HG02981 (cell line): ENCODE results near the gene RAPGEF6.
"Not testable (repeated sequence)": the region's sequence is repeated elsewhere in the genome, so short reads cannot be mapped to it uniquely, and the experiment has no call there.

ENCODE experiments used
- ATAC-seq: cut with Tn5 transposase; IDR thresholded peaks from one replicate; pipeline ENCODE4 v1.9.1; 2021; ENCODE audit warnings: mild to moderate bottlenecking, moderate library complexity; ENCODE audit not compliant: unreplicated experiment

The RAPGEF6 gene

GRCh38 chr5:131459216-131459615 lies 175.8 kb downstream of the RAPGEF6 start:
- no peak for ATAC-seq

GRCh38 chr5:131457193-131457592 lies 177.8 kb downstream of the RAPGEF6 start:
- no peak for ATAC-seq

GRCh38 chr5:131450941-131451340 lies 184.1 kb downstream of the RAPGEF6 start:
- ATAC-seq = no peak

- ATAC-seq = no peak
These were observed 193.8 kb downstream of the RAPGEF6 start for GRCh38 chr5:131441184-131441583.

- no peak for ATAC-seq
These were observed 198.9 kb downstream of the RAPGEF6 start for GRCh38 chr5:131436081-131436480.

- no peak for ATAC-seq
These were observed 201.9 kb downstream of the RAPGEF6 start for GRCh38 chr5:131433109-131433508.

- no peak for ATAC-seq
These were observed 203.2 kb downstream of the RAPGEF6 start for GRCh38 chr5:131431794-131432193.

- ATAC-seq = no peak
These were observed 204.2 kb downstream of the RAPGEF6 start for GRCh38 chr5:131430794-131431193.

- no peak for ATAC-seq
These were observed 209.0 kb downstream of the RAPGEF6 start for GRCh38 chr5:131426011-131426410.

GRCh38 chr5:131423056-131423455 lies 212.0 kb downstream of the RAPGEF6 start:
- no peak for ATAC-seq

- ATAC-seq = no peak
These were observed 215.2 kb downstream of the RAPGEF6 start for GRCh38 chr5:131419877-131420276.

- no peak for ATAC-seq
These were observed 216.2 kb downstream of the RAPGEF6 start for GRCh38 chr5:131418846-131419245.

- peak; percentile 40 for ATAC-seq
These were observed 217.7 kb downstream of the RAPGEF6 start for GRCh38 chr5:131417240-131417869.

GRCh38 chr5:131416729-131417128 lies 218.3 kb downstream of the RAPGEF6 start:
- peak; percentile 76 for ATAC-seq

GRCh38 chr5:131413605-131414559 lies 221.1 kb downstream of the RAPGEF6 start:
- ATAC-seq = peak; percentile 76

GRCh38 chr5:131406975-131407638 lies 227.9 kb downstream of the RAPGEF6 start:
- no peak for ATAC-seq

- no peak for ATAC-seq
These were observed 229.0 kb downstream of the RAPGEF6 start for GRCh38 chr5:131406076-131406475.

GRCh38 chr5:131405674-131406073 lies 229.4 kb downstream of the RAPGEF6 start:
- no peak for ATAC-seq

GRCh38 chr5:131400585-131400984 lies 234.4 kb downstream of the RAPGEF6 start:
- no peak for ATAC-seq

- ATAC-seq = not testable (repeated sequence)
These were observed 236.0 kb downstream of the RAPGEF6 start for GRCh38 chr5:131399007-131399406.

- ATAC-seq = no peak
These were observed 238.3 kb downstream of the RAPGEF6 start for GRCh38 chr5:131396630-131397273.
